DOHH2 (cell line): ENCODE measurements around the gene FAM174C.

Experiments used
- H3F3A ChIP-seq: fragments of 200-600 bp; sonication (generic), shearing (Covaris generic); 2 replicates; pipeline ENCODE4 v1.6.0; 2016; ENCODE audit warnings: antibody characterized with exemption, mild to moderate bottlenecking; ENCODE audit not compliant: control insufficient read depth, insufficient read depth
- H3K27ac ChIP-seq: fragments of 200-600 bp; sonication (generic); 2 replicates; pipeline ENCODE4 v1.5.1; 2014; ENCODE audit warnings: low read depth, mild to moderate bottlenecking, low read length, moderate library complexity
- H3K27me3 ChIP-seq: fragments of 200-600 bp; sonication (generic); 2 replicates; pipeline ENCODE4 v1.6.1; 2014; ENCODE audit warnings: mild to moderate bottlenecking, low read length, mixed read lengths; ENCODE audit not compliant: control insufficient read depth
- H3K36me3 ChIP-seq: fragments of 200-600 bp; sonication (generic); 2 replicates; pipeline ENCODE4 v1.6.1; 2014; ENCODE audit warnings: mild to moderate bottlenecking, low read length, moderate library complexity, mixed read lengths; ENCODE audit not compliant: control insufficient read depth
- H3K4me1 ChIP-seq: fragments of 200-600 bp; sonication (generic); 2 replicates; pipeline ENCODE4 v1.6.1; 2014; ENCODE audit warnings: mild to moderate bottlenecking, low read length, mixed read lengths; ENCODE audit not compliant: control insufficient read depth
- H3K4me2 ChIP-seq: fragments of 200-600 bp; sonication (generic); 2 replicates; pipeline ENCODE4 v1.6.0; 2014; ENCODE audit warnings: mild to moderate bottlenecking, low read length, moderate library complexity
- H3K4me3 ChIP-seq: fragments of 200-600 bp; sonication (generic); 2 replicates; pipeline ENCODE4 v1.5.1; 2014; ENCODE audit warnings: mild to moderate bottlenecking, low read length, mixed read lengths
- H3K79me2 ChIP-seq: fragments of 200-600 bp; sonication (generic); 2 replicates; pipeline ENCODE4 v1.6.1; 2014; ENCODE audit warnings: mild to moderate bottlenecking, low read length, mixed read lengths; ENCODE audit not compliant: control insufficient read depth
- H3K9me2 ChIP-seq: fragments of 200-600 bp; sonication (generic); replicated peaks from 2 replicates; pipeline ENCODE4 v1.6.1; 2014; ENCODE audit warnings: mild to moderate bottlenecking, low read length, mixed read lengths; ENCODE audit not compliant: control insufficient read depth
- H3K9me3 ChIP-seq: fragments of 200-600 bp; sonication (generic); 2 replicates; pipeline ENCODE4 v1.6.1; 2014; ENCODE audit warnings: antibody characterized with exemption, low read length, mixed read lengths; ENCODE audit not compliant: control insufficient read depth, insufficient read depth
- H4K20me1 ChIP-seq: fragments of 200-600 bp; sonication (generic); 2 replicates; pipeline ENCODE4 v1.6.0; 2014; ENCODE audit warnings: low read depth, mild to moderate bottlenecking, antibody characterized with exemption, low read length, moderate library complexity; ENCODE audit not compliant: control insufficient read depth, insufficient read depth
- CTCF ChIP-seq: fragments of 200-600 bp; sonication (generic); IDR thresholded peaks from one replicate; pipeline ENCODE4 v1.5.1; 2014; ENCODE audit warnings: antibody characterized with exemption, mild to moderate bottlenecking, low read depth, low read length; ENCODE audit not compliant: poor library complexity, severe bottlenecking
- EZH2phosphoT487 ChIP-seq: fragments of 200-600 bp; sonication (generic); IDR thresholded peaks from 2 replicates; pipeline ENCODE4 v1.6.1; 2017; ENCODE audit warnings: borderline replicate concordance, mild to moderate bottlenecking, antibody characterized with exemption, low read length, moderate library complexity, mixed read lengths

Gene FAM174C

GRCh38 chr19:1260749-1261537 is 14.4 kb upstream of the FAM174C start:
- no peaks in the 10 kb centered on the region for H3K27me3 ChIP-seq
- peak overlapping the region; percentile 95 for H3K27ac ChIP-seq
- H4K20me1 ChIP-seq = no peaks in the 10 kb centered on the region
- peaks cover 65% of the 10 kb centered on the region for H3F3A ChIP-seq
- H3K4me3 ChIP-seq = peak overlapping the region; percentile 77
- no peaks in the 10 kb centered on the region for H3K9me2 ChIP-seq
- peaks cover 42% of the 10 kb centered on the region for H3K36me3 ChIP-seq
- H3K4me1 ChIP-seq = peaks cover 84% of the 10 kb centered on the region
- H3K79me2 ChIP-seq = peaks cover 32% of the 10 kb centered on the region
- no peaks in the 10 kb centered on the region for H3K9me3 ChIP-seq
- H3K4me2 ChIP-seq = peak overlapping the region; percentile 98
- TF ChIP-seq CTCF (no peak), EZH2phosphoT487 (no peak)

DNA sequence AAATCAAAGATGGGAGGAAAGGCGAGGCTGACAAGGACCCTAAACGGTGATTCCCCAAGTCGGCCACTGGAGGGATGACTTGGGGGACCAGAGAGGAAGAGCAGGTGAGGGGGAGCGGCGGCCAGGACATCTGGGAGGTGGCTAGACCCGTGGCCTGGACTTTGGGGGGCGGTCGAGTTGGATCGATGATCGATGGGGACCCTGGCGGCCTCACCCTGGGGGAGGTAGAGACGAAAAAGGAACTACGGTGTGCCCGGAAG is 13.9 kb upstream of the FAM174C start:
- H3K4me2 ChIP-seq = peak overlapping the region; percentile 95
- H4K20me1 ChIP-seq = no peaks in the 10 kb centered on the region
- H3K4me3 ChIP-seq = peak overlapping the region; percentile 77
- H3F3A ChIP-seq = peaks cover 66% of the 10 kb centered on the region
- H3K4me1 ChIP-seq = peaks cover 86% of the 10 kb centered on the region
- TF ChIP-seq EZH2phosphoT487 (no peak), CTCF (peak; percentile 71)
- H3K27ac ChIP-seq = peak overlapping the region; percentile 95
- no peaks in the 10 kb centered on the region for H3K27me3 ChIP-seq
- H3K36me3 ChIP-seq = peaks cover 39% of the 10 kb centered on the region
- peaks cover 32% of the 10 kb centered on the region for H3K79me2 ChIP-seq
- no peaks in the 10 kb centered on the region for H3K9me2 ChIP-seq
- H3K9me3 ChIP-seq = no peaks in the 10 kb centered on the region

- Histone ChIP-seq H3K27me3 (no peaks in the 10 kb centered on the region), H3K4me2 (peak overlapping the region; percentile 95), H3K9me3 (no peaks in the 10 kb centered on the region), H3K4me3 (peak overlapping the region; percentile 77), H3K9me2 (no peaks in the 10 kb centered on the region), H3K27ac (peak overlapping the region; percentile 95), H3K36me3 (peaks cover 33% of the 10 kb centered on the region), H3K79me2 (peaks cover 32% of the 10 kb centered on the region), H3K4me1 (peaks cover 86% of the 10 kb centered on the region), H3F3A (peaks cover 62% of the 10 kb centered on the region), H4K20me1 (no peaks in the 10 kb centered on the region)
- peak; percentile 39 for TF ChIP-seq CTCF
- no peak for TF ChIP-seq EZH2phosphoT487
Measured at GRCh38 chr19:1261798-1262622, 13.3 kb upstream of the FAM174C start.
